ENCODE results near the gene IL36RN.

Gene IL36RN

DNA sequence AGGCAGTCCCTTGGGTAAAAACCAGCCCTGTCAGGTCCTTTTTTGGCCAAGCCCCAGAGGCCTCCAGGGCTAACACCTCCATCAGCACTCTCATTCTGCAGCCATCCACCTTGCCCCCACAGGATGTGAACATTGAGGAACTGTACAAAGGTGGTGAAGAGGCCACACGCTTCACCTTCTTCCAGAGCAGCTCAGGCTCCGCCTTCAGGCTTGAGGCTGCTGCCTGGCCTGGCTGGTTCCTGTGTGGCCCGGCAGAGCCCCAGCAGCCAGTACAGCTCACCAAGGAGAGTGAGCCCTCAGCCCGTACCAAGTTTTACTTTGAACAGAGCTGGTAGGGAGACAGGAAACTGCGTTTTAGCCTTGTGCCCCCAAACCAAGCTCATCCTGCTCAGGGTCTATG lies 16.0 kb downstream of the IL36RN start:
- DNase-seq: no peak
- Histone ChIP-seq H4K5ac (ENCODE audit: low read length) (no peak overlapping the region), H3K56ac (ENCODE audit: low read length) (no peak overlapping the region), H3K27me3 (ENCODE audit: insufficient read depth, low read length, poor library complexity) (no peaks in the 10 kb centered on the region), H3K4me1 (ENCODE audit: control insufficient read depth, low read depth, low read length) (no peaks in the 10 kb centered on the region), H3K18ac (ENCODE audit: low read length) (no peak overlapping the region), H3K4me3 (ENCODE audit: low read length) (no peak overlapping the region), H3K9ac (ENCODE audit: low read length) (no peak overlapping the region), H3K79me1 (ENCODE audit: low read length) (no peaks in the 10 kb centered on the region), H3K36me3 (ENCODE audit: control insufficient read depth, insufficient read depth, low read length) (no peaks in the 10 kb centered on the region), H3K27ac (ENCODE audit: low read depth, low read length) (no peak overlapping the region), H2BK5ac (ENCODE audit: low read length) (no peak overlapping the region), H4K8ac (ENCODE audit: low read depth, low read length) (no peak overlapping the region), H3K23ac (ENCODE audit: low read length) (no peak overlapping the region), H3K4ac (ENCODE audit: low read depth, low read length) (no peak overlapping the region), H2BK120ac (ENCODE audit: low read depth, low read length) (no peak overlapping the region), H2AK5ac (ENCODE audit: low read length) (no peak overlapping the region), H3K79me2 (ENCODE audit: control insufficient read depth, insufficient read depth, low read length) (no peaks in the 10 kb centered on the region), H2BK15ac (replicated peaks; ENCODE audit: low read depth) (no peak overlapping the region), H3K4me2 (ENCODE audit: low read length) (no peak overlapping the region)
- no CpG with 5 or more reads among the region's 5 CpGs for WGBS (ENCODE audit: extremely low coverage, insufficient coverage, low lambda C conversion rate)

GRCh38 chr2:113075600-113075999 lies 16.6 kb downstream of the IL36RN start:
- no peak overlapping the region for H3K56ac ChIP-seq (ENCODE audit: low read length)
- H4K5ac ChIP-seq (ENCODE audit: low read length): no peak overlapping the region
- no peaks in the 10 kb centered on the region for H3K4me1 ChIP-seq (ENCODE audit: control insufficient read depth, low read depth, low read length)
- no peaks in the 10 kb centered on the region for H3K36me3 ChIP-seq (ENCODE audit: control insufficient read depth, insufficient read depth, low read length)
- H2BK15ac ChIP-seq (replicated peaks; ENCODE audit: low read depth): no peak overlapping the region
- no peak overlapping the region for H3K27ac ChIP-seq (ENCODE audit: low read depth, low read length)
- H3K9ac ChIP-seq (ENCODE audit: low read length): no peak overlapping the region
- no peaks in the 10 kb centered on the region for H3K79me1 ChIP-seq (ENCODE audit: low read length)
- H3K18ac ChIP-seq (ENCODE audit: low read length): no peak overlapping the region
- H3K23ac ChIP-seq (ENCODE audit: low read length): no peak overlapping the region
- no CpG with 5 or more reads among the region's 3 CpGs for WGBS (ENCODE audit: extremely low coverage, insufficient coverage, low lambda C conversion rate)
- DNase-seq: no peak
- H2BK5ac ChIP-seq (ENCODE audit: low read length): no peak overlapping the region
- no peak overlapping the region for H3K4me2 ChIP-seq (ENCODE audit: low read length)
- H3K79me2 ChIP-seq (ENCODE audit: control insufficient read depth, insufficient read depth, low read length): no peaks in the 10 kb centered on the region
- no peak overlapping the region for H3K4me3 ChIP-seq (ENCODE audit: low read length)
- no peaks in the 10 kb centered on the region for H3K27me3 ChIP-seq (ENCODE audit: insufficient read depth, low read length, poor library complexity)
- H3K4ac ChIP-seq (ENCODE audit: low read depth, low read length): no peak overlapping the region
- no peak overlapping the region for H4K8ac ChIP-seq (ENCODE audit: low read depth, low read length)
- no peak overlapping the region for H2BK120ac ChIP-seq (ENCODE audit: low read depth, low read length)
- no peak overlapping the region for H2AK5ac ChIP-seq (ENCODE audit: low read length)

DNA sequence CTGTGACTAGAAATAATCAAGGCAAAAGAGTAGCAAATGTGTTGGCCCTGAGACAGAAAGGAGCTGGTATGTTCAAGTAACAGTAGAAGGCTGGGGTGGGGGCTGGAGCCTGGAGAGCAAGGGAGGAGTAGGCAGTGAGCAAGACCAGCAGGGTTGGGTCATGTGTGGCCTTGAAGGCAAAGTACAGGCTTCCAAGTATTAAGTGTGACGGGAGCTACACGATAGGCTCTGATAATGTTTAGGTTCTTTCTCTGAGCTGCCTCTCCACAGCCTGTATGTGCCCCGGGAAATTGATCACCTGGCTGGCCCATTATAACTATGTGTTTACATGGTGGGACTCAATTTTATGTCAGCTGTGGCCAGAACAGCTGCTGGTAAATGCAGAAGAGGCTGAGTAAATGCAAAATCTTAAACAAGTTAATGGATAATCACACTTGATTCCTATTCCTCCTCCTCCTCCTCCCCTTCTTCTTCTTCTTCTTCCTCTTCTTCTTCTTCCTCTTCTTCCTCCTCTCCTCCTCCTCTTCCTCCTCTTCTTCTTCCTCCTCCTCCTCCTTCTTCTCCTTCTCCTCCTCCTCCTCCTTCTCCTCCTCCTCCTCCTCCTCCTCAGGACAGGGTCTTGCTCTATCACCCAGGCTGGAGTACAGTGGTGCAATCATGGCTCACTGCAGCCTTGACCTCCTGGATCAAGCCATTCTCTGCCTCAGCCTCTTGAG lies 18.1 kb downstream of the IL36RN start:
- no peaks in the 10 kb centered on the region for H3K27me3 ChIP-seq (ENCODE audit: insufficient read depth, low read length, poor library complexity)
- H2AK5ac ChIP-seq (ENCODE audit: low read length): no peak overlapping the region
- H3K27ac ChIP-seq (ENCODE audit: low read depth, low read length): no peak overlapping the region
- H3K4me2 ChIP-seq (ENCODE audit: low read length): no peak overlapping the region
- H3K4me1 ChIP-seq (ENCODE audit: control insufficient read depth, low read depth, low read length): no peaks in the 10 kb centered on the region
- no peak overlapping the region for H3K4ac ChIP-seq (ENCODE audit: low read depth, low read length)
- no peak overlapping the region for H4K5ac ChIP-seq (ENCODE audit: low read length)
- no peak overlapping the region for H3K4me3 ChIP-seq (ENCODE audit: low read length)
- no peaks in the 10 kb centered on the region for H3K79me1 ChIP-seq (ENCODE audit: low read length)
- H3K56ac ChIP-seq (ENCODE audit: low read length): no peak overlapping the region
- H3K18ac ChIP-seq (ENCODE audit: low read length): no peak overlapping the region
- no peaks in the 10 kb centered on the region for H3K36me3 ChIP-seq (ENCODE audit: control insufficient read depth, insufficient read depth, low read length)
- no peak overlapping the region for H2BK15ac ChIP-seq (replicated peaks; ENCODE audit: low read depth)
- no peak overlapping the region for H2BK5ac ChIP-seq (ENCODE audit: low read length)
- no peak overlapping the region for H4K8ac ChIP-seq (ENCODE audit: low read depth, low read length)
- no peak overlapping the region for H3K23ac ChIP-seq (ENCODE audit: low read length)
- DNase-seq: no peak
- no CpG with 5 or more reads among the region's 3 CpGs for WGBS (ENCODE audit: extremely low coverage, insufficient coverage, low lambda C conversion rate)
- no peak overlapping the region for H3K9ac ChIP-seq (ENCODE audit: low read length)
- H3K79me2 ChIP-seq (ENCODE audit: control insufficient read depth, insufficient read depth, low read length): no peaks in the 10 kb centered on the region
- H2BK120ac ChIP-seq (ENCODE audit: low read depth, low read length): no peak overlapping the region

GRCh38 chr2:113077921-113078320 lies 18.9 kb downstream of the IL36RN start:
- H3K4me3 ChIP-seq (ENCODE audit: low read length): no peak overlapping the region
- H2BK15ac ChIP-seq (replicated peaks; ENCODE audit: low read depth): no peak overlapping the region

GRCh38 chr2:113078350-113078839 lies 19.4 kb downstream of the IL36RN start:
- no peak overlapping the region for H3K4me2 ChIP-seq (ENCODE audit: low read length)
- no peak overlapping the region for H2BK5ac ChIP-seq (ENCODE audit: low read length)
- no peak overlapping the region for H3K56ac ChIP-seq (ENCODE audit: low read length)
- no peak overlapping the region for H4K8ac ChIP-seq (ENCODE audit: low read depth, low read length)
- H3K27me3 ChIP-seq (ENCODE audit: insufficient read depth, low read length, poor library complexity): no peaks in the 10 kb centered on the region
- H3K79me1 ChIP-seq (ENCODE audit: low read length): no peaks in the 10 kb centered on the region
- H3K4ac ChIP-seq (ENCODE audit: low read depth, low read length): no peak overlapping the region
- no peak overlapping the region for H4K5ac ChIP-seq (ENCODE audit: low read length)
- H3K27ac ChIP-seq (ENCODE audit: low read depth, low read length): no peak overlapping the region
- WGBS (ENCODE audit: extremely low coverage, insufficient coverage, low lambda C conversion rate): no CpG with 5 or more reads among the region's 6 CpGs
- H3K36me3 ChIP-seq (ENCODE audit: control insufficient read depth, insufficient read depth, low read length): no peaks in the 10 kb centered on the region
- no peak overlapping the region for H2BK120ac ChIP-seq (ENCODE audit: low read depth, low read length)
- no peak overlapping the region for H3K9ac ChIP-seq (ENCODE audit: low read length)
- no peaks in the 10 kb centered on the region for H3K79me2 ChIP-seq (ENCODE audit: control insufficient read depth, insufficient read depth, low read length)
- no peak overlapping the region for H3K4me3 ChIP-seq (ENCODE audit: low read length)
- DNase-seq: no peak
- H3K18ac ChIP-seq (ENCODE audit: low read length): no peak overlapping the region
- H2AK5ac ChIP-seq (ENCODE audit: low read length): no peak overlapping the region
- no peaks in the 10 kb centered on the region for H3K4me1 ChIP-seq (ENCODE audit: control insufficient read depth, low read depth, low read length)
- H2BK15ac ChIP-seq (replicated peaks; ENCODE audit: low read depth): no peak overlapping the region
- no peak overlapping the region for H3K23ac ChIP-seq (ENCODE audit: low read length)

More at GRCh38 chr2:113077921-113078320, 18.9 kb downstream of the IL36RN start:
- H3K9ac ChIP-seq (ENCODE audit: low read length): no peak overlapping the region
- H3K27ac ChIP-seq (ENCODE audit: low read depth, low read length): no peak overlapping the region
- H2AK5ac ChIP-seq (ENCODE audit: low read length): no peak overlapping the region
- H3K23ac ChIP-seq (ENCODE audit: low read length): no peak overlapping the region
- H3K4ac ChIP-seq (ENCODE audit: low read depth, low read length): no peak overlapping the region
- no peak overlapping the region for H4K8ac ChIP-seq (ENCODE audit: low read depth, low read length)
- DNase-seq: peak; percentile 6
- no peak overlapping the region for H4K5ac ChIP-seq (ENCODE audit: low read length)
- H2BK120ac ChIP-seq (ENCODE audit: low read depth, low read length): no peak overlapping the region
- H3K56ac ChIP-seq (ENCODE audit: low read length): no peak overlapping the region
- no peaks in the 10 kb centered on the region for H3K79me1 ChIP-seq (ENCODE audit: low read length)
- H3K4me1 ChIP-seq (ENCODE audit: control insufficient read depth, low read depth, low read length): no peaks in the 10 kb centered on the region
- no peak overlapping the region for H2BK5ac ChIP-seq (ENCODE audit: low read length)
- no peaks in the 10 kb centered on the region for H3K36me3 ChIP-seq (ENCODE audit: control insufficient read depth, insufficient read depth, low read length)
- WGBS (ENCODE audit: extremely low coverage, insufficient coverage, low lambda C conversion rate): no CpG with 5 or more reads among the region's 1 CpG
- no peak overlapping the region for H3K18ac ChIP-seq (ENCODE audit: low read length)
- H3K79me2 ChIP-seq (ENCODE audit: control insufficient read depth, insufficient read depth, low read length): no peaks in the 10 kb centered on the region
- H3K27me3 ChIP-seq (ENCODE audit: insufficient read depth, low read length, poor library complexity): no peaks in the 10 kb centered on the region
- H3K4me2 ChIP-seq (ENCODE audit: low read length): no peak overlapping the region

DNA sequence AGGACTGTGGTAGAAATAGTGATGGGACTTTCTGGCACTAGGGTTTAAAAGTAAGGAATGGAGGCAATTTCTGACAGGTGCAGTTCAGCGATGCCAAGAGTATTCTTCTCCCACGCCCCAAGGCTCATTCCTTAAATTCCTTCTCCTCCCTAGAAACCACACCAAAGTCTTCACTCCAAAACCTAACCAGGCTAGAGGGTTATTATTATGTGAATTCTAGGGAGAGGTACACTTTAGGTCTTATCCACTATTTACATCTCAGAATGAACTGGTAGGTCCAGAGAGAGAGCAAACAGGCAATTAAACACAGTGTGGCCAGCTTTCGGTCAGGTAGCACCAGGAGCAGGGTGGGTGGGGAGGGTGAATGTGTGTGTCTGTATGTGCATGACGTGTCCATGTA lies 20.1 kb downstream of the IL36RN start:
- peak; percentile 20 for DNase-seq
- no peak overlapping the region for H2BK120ac ChIP-seq (ENCODE audit: low read depth, low read length)
- H3K27ac ChIP-seq (ENCODE audit: low read depth, low read length): no peak overlapping the region
- no peak overlapping the region for H3K56ac ChIP-seq (ENCODE audit: low read length)
- no peak overlapping the region for H3K18ac ChIP-seq (ENCODE audit: low read length)
- H3K4me1 ChIP-seq (ENCODE audit: control insufficient read depth, low read depth, low read length): no peaks in the 10 kb centered on the region
- H2AK5ac ChIP-seq (ENCODE audit: low read length): no peak overlapping the region
- H3K36me3 ChIP-seq (ENCODE audit: control insufficient read depth, insufficient read depth, low read length): no peaks in the 10 kb centered on the region
- H4K5ac ChIP-seq (ENCODE audit: low read length): no peak overlapping the region
- H4K8ac ChIP-seq (ENCODE audit: low read depth, low read length): no peak overlapping the region
- no peak overlapping the region for H2BK5ac ChIP-seq (ENCODE audit: low read length)
- WGBS (ENCODE audit: extremely low coverage, insufficient coverage, low lambda C conversion rate): no CpG with 5 or more reads among the region's 4 CpGs
- no peak overlapping the region for H2BK15ac ChIP-seq (replicated peaks; ENCODE audit: low read depth)
- no peak overlapping the region for H3K4me2 ChIP-seq (ENCODE audit: low read length)
- no peak overlapping the region for H3K9ac ChIP-seq (ENCODE audit: low read length)
- H3K4me3 ChIP-seq (ENCODE audit: low read length): no peak overlapping the region
- no peak overlapping the region for H3K23ac ChIP-seq (ENCODE audit: low read length)
- H3K4ac ChIP-seq (ENCODE audit: low read depth, low read length): no peak overlapping the region
- no peaks in the 10 kb centered on the region for H3K27me3 ChIP-seq (ENCODE audit: insufficient read depth, low read length, poor library complexity)
- no peaks in the 10 kb centered on the region for H3K79me2 ChIP-seq (ENCODE audit: control insufficient read depth, insufficient read depth, low read length)
- H3K79me1 ChIP-seq (ENCODE audit: low read length): no peaks in the 10 kb centered on the region
